NCI-H187 treated with DMSO at 0.1 percent for 48 hours (cell line): ENCODE measurements around the gene CREG2.

Experiments
- DNase-seq: peaks from one replicate; lab custom pipeline; 2025; lab: John Stamatoyannopoulos, UW

Gene CREG2, protein sequence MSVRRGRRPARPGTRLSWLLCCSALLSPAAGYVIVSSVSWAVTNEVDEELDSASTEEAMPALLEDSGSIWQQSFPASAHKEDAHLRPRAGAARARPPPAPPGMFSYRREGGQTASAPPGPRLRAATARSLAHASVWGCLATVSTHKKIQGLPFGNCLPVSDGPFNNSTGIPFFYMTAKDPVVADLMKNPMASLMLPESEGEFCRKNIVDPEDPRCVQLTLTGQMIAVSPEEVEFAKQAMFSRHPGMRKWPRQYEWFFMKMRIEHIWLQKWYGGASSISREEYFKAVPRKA

DNA sequence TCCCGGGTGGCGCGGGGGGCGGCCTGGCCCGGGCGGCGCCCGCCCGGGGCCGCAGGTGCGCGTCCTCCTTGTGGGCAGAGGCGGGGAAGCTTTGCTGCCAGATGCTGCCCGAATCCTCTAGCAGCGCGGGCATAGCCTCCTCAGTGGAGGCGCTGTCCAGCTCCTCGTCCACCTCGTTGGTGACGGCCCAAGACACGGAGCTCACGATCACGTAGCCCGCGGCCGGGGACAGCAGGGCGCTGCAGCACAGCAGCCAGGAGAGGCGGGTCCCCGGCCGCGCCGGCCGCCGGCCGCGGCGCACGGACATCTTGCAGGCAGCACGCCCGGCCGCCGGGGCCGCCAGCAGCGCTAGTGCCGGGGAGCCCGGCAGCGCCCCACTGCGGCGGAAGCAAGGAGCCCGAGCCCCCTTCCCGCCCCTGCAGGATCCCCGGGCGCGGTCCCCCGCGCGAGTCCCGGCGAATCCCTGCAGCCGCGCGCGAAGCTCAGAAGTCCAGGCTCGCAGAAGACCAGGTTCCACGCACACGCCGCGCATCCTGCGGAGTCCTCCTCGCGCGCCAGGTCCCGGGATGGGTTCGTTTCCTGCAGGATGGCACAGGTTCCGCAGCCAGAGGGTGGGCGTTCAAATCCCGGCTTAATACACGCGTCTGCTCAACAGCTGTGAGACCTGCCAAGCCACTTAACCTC is at the start of gene CREG2:
Gene CREG2 (minus strand): TSS at position 353 of the 684 bp plus-strand sequence. CDS start 46 bp downstream, at position 307.
- no peak for DNase-seq

DNA sequence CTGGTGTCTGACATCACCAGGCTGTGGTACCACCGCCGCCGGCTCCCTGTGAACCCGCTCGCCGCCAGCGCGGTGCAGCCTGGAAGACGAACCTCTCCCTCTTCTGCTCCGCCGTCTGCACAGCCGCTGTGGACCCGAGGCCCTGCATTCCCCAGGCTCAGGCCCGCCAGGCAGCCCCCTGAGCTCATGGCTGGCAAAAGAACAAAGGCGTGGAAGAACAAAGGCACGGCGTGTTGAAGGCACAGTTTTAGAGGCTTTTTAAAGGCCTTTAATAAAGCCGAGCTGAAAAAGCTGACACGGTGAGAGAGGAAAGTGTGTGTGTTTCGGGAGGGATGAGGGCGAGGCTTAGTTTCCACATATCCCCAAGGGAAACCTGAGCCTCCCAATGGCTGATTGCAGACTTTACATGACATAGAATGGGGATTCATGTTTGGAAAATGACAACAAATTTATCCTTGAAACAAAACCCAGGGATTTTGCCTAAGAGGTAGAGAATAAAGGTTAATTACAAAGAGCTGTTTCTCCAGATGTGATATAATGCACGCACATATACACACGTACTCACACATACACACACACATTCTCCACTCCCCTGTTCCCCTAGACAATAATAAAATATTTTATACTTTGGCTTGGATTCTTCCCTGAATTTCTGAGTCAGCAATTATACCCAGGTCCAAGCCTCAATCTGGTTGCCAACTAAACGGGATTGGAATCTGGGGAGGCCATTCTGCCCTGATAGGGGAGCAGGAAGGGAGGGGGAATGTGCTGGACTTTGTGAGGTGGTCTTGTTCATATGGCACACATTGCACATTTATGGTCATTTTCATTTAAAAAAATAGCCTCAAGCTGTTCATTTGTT is 47.9 kb upstream of the CREG2 start:
- no peak for DNase-seq

DNA sequence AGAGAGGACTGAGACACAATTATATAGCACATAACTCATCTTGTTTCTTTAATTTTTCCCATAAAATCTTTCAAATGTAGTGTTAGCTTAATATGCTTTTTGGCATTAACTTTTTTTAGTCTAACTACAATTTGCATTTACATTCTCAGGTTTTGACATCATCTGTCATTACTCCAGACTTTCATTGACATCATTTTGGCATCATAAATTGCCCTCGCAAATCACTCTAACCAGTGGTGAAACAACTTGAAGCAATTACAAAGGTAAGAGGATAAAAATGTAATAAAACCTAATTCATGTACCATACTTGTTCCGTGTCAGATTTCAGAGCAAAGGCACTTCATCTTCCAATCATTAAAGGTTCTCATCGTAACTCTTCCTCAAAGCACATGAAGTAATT is 46.2 kb upstream of the CREG2 start:
- DNase-seq: no peak

DNA sequence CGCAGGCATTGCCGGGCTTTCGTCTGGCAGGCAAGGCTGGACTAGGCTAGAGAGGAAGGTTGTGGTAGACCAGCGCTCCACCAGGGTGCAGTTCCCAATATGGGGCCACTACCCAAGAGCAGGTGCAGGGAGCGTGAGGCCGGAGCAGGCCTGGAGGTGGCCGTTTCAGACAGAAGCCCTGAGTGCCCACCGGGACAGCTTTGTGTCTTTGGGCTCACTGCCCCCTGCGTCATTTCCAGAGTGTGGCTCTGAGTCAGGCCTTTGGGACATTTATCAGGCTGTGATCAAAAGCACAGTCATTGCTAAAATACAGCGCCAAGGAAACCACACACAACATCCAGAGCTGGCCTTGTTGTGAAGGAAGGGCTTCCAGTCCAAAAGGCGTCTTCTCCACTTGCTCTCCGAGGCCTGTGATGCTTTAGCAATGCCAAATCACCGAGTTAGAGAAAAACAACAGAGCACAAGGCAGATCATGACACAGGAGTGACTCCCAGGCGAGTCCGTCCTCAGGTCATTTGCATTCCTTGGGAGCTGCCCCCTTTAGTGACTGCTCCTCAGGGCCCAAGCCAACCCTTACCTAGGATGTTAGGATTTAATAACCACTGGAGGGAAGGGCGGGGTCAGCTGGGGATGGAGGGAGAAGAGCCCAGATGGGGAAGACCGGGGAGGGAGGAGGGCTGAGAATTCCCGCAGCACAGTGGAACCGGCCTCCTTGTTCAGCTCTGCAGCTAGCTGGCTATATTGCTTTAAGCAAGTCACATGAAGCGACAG is 45.3 kb upstream of the CREG2 start:
- no peak for DNase-seq

DNA sequence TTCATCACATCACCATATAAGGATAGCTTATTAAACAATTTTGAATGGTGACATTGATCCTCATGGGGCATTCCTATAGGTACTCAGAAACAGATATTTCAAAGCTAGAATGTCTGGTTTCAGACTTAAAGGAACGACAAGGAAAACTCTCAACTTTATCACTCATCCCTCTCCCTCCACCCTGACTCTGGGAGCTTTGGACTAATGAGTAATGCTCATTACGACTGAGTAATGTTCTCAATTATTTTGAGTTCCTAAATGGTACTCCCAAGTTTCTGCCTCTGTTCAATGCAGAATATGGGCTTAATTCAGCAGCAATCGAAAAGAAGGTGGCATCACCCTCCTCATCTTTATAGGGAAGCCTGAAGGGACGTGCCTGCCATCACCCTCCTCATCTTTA is 44.2 kb upstream of the CREG2 start:
- DNase-seq: no peak

DNA sequence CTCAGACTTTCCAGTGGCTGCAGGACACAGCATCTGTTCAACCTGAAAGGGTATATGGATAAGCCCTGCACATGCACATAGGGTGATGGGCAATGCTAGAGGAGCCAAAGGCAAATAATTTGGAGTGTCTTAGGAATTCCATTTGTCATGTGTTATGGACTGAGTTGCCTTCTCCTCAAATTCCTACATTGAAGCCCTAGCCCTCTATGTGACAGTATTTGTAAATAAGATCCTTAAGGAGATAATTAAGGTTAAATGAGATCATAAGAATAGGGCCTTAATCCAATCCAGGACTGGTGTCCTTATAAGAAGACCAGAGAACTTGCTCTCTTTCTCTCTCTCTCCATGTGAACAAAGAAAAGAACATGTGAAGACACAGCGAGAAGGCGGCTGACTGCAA is 42.9 kb upstream of the CREG2 start:
- DNase-seq: no peak

DNA sequence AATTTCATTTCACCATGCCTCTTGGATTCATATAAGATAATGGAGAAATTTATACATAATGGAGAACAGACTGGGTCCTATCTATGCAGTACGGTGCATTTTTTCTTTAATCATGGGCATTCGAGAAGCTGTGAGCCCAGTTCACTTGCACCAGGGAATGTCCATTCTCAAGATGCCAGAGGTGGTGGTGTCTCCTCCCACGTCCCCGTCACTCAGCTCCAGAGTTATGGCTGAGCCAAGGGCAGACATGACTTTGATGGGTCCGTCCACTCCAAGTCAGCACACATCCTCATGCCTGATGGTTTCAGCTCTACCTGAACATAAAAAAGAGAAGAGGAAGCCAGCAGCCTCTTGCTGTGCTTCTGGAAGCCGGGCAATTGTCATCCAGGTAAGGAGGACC is 42.1 kb upstream of the CREG2 start:
- no peak for DNase-seq

DNA sequence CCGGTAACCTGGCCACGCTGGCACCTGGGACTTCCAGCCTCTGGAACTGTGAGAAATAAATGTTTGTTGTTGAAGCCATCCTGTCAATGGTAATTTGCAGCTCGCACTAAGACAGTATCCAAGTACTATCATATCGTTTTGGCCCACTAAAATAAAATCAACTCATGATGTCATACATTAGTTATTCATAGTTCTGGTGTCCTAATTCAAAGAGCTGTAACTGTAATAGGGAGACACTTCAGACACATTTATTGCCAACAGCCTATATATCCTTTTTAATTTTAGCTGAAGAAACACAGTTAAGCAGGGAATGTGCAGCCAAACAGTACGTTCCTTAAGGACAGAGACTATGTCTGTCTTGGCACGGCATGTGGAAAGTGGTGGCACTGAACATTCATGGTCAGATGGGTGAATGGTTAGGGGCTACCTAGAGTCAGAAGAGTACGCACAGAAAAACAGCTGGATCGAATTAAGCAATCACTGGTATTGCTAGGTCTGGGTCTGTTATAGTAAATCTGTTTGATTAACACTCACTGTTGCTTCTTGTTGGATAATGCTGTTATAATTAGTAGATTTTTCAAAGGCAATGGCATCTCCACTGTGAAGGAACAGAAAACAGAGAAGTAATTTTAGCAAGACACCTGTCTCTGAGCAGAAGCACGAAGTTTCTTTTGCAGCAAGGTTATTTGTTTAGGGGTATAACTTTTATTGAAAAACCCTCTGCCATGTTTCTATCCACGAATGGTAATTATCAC is 41.3 kb upstream of the CREG2 start:
- DNase-seq: no peak

DNA sequence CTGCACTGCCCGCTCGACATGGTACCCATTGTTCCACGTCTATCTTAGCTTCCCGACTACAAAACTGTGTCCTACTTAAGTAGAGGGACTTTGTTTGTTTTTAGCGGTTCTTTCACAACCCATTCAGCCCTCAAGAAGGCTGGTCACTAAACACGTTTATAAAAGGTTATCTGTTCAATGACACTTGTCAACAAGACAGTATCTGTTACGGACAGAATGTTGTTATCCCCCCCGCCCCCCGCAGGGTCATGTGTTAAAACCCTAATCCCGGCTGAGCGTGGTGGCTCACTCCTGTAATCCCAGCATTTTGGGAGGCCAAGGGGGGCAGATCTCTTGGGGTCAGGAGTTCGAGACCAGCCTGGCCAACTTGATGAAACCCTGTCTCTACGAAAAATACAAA is 40.4 kb upstream of the CREG2 start:
- DNase-seq: no peak

DNA sequence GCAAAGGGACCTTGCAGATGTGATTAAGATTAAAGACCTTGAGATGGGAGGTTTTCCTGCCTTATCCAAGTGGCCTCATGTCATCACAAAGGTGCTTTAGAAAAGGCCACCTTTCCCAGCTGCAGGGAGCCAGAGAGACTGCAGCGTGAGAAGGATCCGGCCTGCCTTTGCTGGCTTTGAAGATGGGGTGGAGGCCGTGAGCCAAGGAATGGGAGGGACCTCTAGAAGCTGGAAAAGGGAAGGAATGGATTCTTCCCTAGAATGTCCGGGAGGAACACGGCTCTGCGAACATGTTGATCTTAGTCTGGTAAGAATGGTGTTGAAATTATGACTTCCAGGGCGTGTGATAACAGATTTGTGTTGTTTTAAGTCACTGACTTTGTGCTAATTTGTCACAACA is 39.9 kb upstream of the CREG2 start:
- no peak for DNase-seq

DNA sequence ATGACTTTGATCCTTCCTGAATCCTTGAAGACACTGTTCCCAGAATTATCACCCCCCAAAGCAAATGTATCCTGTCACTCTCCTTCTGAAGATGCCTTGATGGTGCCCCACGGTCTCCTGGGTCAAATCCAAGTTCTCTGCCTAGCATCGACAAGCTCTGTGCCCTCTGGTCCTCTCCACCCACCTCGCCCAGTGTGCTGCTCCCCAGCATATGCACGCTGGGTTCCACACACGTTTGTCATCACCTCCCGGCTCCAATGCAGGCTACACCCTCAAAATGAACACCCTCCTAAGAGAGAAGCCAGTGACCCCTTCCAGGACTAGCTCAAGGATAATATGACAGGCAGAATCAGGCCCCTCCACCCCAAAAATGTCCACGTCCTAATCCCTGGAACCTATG is 39.5 kb upstream of the CREG2 start:
- DNase-seq: no peak

DNA sequence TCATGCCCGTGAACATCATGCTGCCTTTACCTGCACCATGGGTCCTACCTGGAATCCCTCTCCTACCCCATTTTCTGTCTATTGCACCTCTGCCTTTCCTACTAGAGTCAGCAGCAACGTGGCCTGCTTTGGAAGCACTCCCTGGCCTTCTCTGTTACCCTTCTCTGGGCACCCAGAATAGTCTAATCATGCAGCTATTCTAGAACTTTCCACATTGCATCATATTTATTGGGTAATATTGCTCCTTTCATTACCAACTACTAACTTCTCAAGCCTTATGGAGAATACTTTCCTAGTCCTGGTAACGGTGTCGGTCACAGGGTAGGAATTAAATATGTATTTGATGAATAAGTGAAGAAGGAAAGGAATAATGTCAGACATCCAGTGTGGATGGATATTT is 33.3 kb upstream of the CREG2 start:
- no peak for DNase-seq

DNA sequence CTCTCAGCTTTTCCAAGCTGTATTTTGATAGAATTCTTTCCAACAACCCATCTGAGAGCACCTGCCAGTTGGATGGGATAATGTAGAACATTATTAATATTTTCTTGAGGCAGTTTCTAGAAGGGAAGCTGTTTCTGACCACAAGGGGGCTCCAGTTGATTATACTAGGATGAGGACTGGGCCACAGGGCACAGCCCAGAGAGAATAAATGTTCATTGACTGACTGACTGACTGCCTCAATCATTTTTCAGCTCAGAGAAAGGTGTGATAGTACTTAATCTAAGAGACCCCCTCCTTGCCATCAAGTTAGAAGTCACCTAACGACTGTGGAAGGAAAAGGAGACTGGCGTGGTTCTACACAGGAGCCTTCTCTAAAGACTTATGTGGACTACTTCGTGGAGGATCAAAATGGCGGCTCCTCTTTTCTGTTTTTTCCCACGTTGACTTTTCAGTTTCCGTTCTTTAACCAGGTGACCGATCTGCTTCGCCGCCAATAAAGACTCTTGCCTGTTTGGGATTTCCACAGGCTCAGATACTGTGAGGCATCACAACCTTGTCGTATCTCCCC is 31.9 kb upstream of the CREG2 start:
- no peak for DNase-seq

DNA sequence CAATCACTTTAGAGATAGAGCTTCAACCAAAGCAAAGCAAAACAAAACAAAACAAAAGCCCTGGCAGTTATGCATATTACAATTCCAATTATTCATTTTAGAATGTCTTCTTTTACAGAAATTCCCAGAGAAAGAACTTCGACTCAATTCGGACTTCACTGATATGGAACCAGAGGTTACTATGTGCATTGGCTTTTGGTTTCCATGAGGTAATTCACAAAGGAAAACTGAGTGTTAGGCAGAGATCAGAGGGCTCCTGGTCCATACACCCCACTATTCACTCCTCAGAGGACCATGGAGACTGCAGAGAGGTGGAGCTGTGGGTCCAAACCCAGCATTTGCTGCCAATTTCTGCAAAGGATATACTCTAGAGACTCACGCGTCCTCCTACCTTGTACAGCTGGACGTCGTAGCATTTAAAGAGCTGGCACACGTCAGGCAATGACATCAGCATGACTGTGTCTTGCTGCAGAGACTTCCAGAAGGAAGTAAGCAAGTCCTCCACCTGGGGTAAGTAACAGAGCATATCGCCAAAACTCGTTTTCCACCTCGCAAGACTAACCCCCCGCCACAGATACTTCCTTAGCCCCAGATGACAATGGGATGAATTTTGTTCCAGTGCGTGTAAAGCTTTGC is 31.3 kb upstream of the CREG2 start:
- DNase-seq: no peak

DNA sequence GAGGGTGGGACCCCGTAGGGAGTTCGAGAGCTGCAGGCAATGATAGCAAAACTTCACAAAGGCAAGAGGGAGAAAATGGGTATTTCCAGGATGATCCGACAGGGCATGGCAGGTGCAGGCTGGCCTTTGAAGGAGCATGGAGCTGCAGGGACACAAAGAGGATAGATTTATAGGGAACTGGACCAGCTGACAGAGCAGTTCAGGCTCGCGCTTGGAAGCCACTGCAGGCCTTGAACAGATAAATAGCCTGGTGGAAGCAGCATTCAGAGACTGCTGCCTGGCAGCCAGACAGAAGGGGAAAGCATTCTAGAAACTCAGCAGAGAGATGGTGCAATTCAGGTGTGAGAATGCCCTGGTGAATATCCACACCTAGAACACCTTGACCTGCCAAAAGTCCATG is 29.3 kb upstream of the CREG2 start:
- no peak for DNase-seq

DNA sequence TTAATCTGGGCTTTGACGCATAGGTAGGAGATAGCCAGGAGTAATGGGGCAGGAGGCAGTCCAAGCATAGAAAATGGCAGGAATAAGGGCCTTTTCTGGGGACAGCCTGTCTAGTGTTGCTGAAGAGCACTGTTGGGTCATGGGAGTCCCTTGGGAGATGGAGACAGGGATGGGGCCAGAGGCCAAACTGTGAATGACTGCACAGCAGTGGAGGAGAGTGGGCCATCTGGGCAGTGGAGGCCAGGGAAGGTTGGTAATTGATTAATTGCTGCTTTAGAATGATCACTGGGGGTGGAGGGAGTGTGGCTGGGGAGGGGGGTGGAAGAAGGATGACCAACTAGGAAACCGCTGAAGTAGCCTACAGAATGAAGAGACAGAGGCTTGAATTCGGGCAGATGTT is 28.6 kb upstream of the CREG2 start:
- DNase-seq: no peak

DNA sequence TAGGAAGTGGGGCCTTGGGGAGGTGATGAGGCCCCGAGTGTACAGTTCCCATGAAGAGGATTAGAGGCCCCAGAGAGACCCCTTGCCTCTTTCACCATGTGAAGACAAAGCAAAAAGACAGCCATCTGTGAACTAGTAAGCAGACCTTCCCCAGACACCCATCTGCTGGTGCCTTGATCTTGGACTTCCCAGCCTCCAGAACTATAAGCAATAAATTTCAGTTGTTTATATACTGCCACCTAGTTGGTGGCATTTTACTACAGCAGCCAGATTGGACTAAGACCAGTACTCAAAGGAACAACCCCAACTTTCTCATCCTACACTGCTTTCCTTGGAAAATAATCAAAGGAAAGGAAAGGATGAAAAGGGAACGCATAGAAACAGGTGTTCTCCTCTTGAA is 27.9 kb upstream of the CREG2 start:
- no peak for DNase-seq

DNA sequence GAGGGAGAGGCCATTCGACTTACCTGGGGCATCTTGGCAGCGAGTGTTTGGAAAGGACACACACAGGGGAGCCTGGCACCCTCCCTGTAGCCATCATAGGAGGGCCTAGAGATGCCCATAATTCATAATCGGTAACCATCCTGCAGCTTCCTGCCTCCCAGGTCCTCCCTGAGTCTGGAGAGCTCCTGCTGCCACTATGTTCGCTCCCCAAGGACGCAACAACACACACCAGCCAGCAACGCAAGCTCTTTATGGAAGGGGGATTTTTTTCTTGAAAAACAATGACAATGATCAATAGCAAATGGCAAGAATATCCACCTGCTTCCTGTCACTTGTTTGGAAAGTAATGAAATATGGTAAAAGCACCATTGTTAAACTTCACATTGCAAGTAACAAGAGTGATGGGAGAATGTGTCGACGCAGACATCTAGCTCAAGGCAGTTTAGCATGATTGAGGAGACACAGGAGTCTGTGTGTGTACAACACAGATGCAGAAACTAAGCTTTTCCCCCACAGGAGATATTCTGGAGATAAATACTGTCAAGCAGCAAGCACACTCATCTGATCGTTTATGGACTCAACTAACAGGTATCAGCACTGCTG is 24.9 kb upstream of the CREG2 start:
- DNase-seq: no peak

DNA sequence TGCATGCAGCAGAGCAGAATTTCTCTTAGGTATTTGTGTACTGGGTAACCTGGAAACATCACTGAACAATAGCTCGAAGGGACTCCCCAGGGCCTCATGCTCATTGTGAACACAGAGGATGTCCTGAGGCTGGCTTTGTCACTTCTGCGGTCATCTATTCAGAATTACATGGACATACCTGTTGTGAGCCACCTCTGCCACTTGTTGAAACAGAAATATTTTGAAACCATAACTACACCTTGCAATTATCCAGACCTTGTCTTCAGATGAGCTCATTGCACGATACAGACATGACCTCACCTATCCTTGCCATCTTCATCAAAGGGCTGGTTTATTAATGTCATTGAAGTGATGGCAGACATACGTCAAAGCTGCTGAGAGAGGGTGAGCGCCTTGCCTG is 23.4 kb upstream of the CREG2 start:
- DNase-seq: no peak

DNA sequence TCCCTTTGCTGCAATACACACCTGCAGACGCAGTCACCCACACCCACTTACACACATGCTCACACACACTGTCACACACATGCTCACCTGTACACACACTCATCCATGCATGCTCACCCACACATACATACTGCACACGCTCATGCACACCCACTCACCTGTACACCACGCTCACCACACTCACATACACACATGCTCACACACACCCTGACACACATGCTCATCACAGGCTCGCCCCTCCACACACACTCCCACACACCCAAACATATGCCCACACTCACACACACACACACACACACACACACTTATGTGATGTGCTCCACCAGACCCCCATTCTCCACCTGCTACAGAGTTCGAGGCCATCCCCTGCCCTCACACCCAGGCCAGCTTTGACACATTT is 22.8 kb upstream of the CREG2 start:
- DNase-seq: no peak
